Endothelial cell of umbilical vein (primary cell): ENCODE data around the gene ZNF814. TPM values are rescaled to one million over a fixed set of nuclear protein-coding genes. Genes with fewer than 3 reads are reported as not detected.
A peak's percentile ranks its signal among the peaks of the same experiment; 100 is the strongest.
"Not testable (repeated sequence)": the region's sequence is repeated elsewhere in the genome, so short reads cannot be mapped to it uniquely, and the experiment has no call there.

Experiments used
- BruUV-seq: library from RNA; stranded (reverse); fragments of 400-500 nt; replicated peaks from 2 replicates; lab custom pipeline; 2021; lab: Mats Ljungman, UMichigan
- CTCF ChIA-PET: fragments of 300-600, 350-600 bp; sonication (Branson Sonifier 250); formaldehyde crosslinking; loops from one replicate; lab custom pipeline; 2021; ENCODE audit warnings: antibody characterized with exemption, inconsistent platforms; lab: Charles Lee
- POLR2A ChIA-PET: fragments of 300-600, 350-600 bp; sonication (Branson Sonifier 250); formaldehyde crosslinking; loops from one replicate; lab custom pipeline; 2021; ENCODE audit warnings: antibody characterized with exemption, inconsistent platforms; lab: Charles Lee
- DNase-seq: peaks from one replicate; pipeline ENCODE4 v3.0.0-alpha.2; 2011; ENCODE audit warnings: low read depth, low spot score
- FAIRE-seq: peaks from 2 replicates; lab custom pipeline; 2011; peaks lifted over from hg19 to GRCh38; lab: Jason Lieb, UNC
- H2AFZ ChIP-seq: 2 replicates; pipeline ENCODE4 v1.6.0; 2012; ENCODE audit warnings: low read depth, low read length, control low read depth, inconsistent platforms
- H3K27ac ChIP-seq: 2 replicates; pipeline ENCODE4 v1.5.1; 2011; ENCODE audit warnings: low read depth, mild to moderate bottlenecking, control low read depth, low read length, moderate library complexity; ENCODE audit not compliant: insufficient read depth
- H3K27me3 ChIP-seq, 2 experiments: 2 replicates each; pipeline versions ENCODE4 v1.6.0 to v1.6.1; 2011; ENCODE audit warnings: low read length in 2 of 2, mixed read lengths in 1 of 2; ENCODE audit not compliant: control insufficient read depth in 2 of 2, insufficient read depth in 2 of 2
- H3K36me3 ChIP-seq, 2 experiments: 2 replicates in 1 of 2; 3 replicates in 1 of 2; pipeline ENCODE4 v1.5.1; 2011; ENCODE audit warnings: low read length in 2 of 2, mild to moderate bottlenecking in 1 of 2, moderate library complexity in 1 of 2; ENCODE audit not compliant: control insufficient read depth in 2 of 2, insufficient read depth in 2 of 2; ENCODE audit errors: extremely low read depth in 1 of 2
- H3K4me1 ChIP-seq: 3 replicates; pipeline ENCODE4 v1.5.1; 2011; ENCODE audit warnings: mild to moderate bottlenecking, low read length; ENCODE audit not compliant: control insufficient read depth, insufficient read depth; ENCODE audit errors: extremely low read depth
- H3K4me2 ChIP-seq: 2 replicates; pipeline ENCODE4 v1.6.1; 2011; ENCODE audit warnings: low read length, control low read depth, mixed read lengths; ENCODE audit not compliant: insufficient read depth
- H3K4me3 ChIP-seq, 3 experiments: fragments of 200-600 bp in 1 of 3; sonication (generic), shearing (Covaris generic) in 1 of 3; replicated peaks in 1 of 3; 2 replicates each; pipeline ENCODE4 v1.5.1; 2011 to 2016; ENCODE audit warnings: control low read depth in 3 of 3, low read length in 3 of 3, mild to moderate bottlenecking in 2 of 3, inconsistent platforms in 1 of 3, low read depth in 1 of 3, moderate library complexity in 1 of 3; ENCODE audit not compliant: insufficient read depth in 1 of 3
- H3K79me2 ChIP-seq: 2 replicates; pipeline ENCODE4 v1.6.0; 2012; ENCODE audit warnings: low read length, inconsistent platforms; ENCODE audit not compliant: control insufficient read depth, insufficient read depth
- H3K9ac ChIP-seq: replicated peaks from 2 replicates; pipeline ENCODE3; 2011; ENCODE audit warnings: low read length, control low read depth; ENCODE audit not compliant: insufficient read depth; ENCODE audit errors: extremely low read depth
- H3K9me1 ChIP-seq: replicated peaks from 3 replicates; pipeline ENCODE4 v1.6.0; 2011; ENCODE audit warnings: mild to moderate bottlenecking, low read length; ENCODE audit not compliant: control insufficient read depth, insufficient read depth; ENCODE audit errors: extremely low read depth
- H3K9me3 ChIP-seq: replicated peaks from 2 replicates; pipeline ENCODE4 v1.5.1; 2012; ENCODE audit warnings: low read length, inconsistent platforms; ENCODE audit not compliant: control insufficient read depth, insufficient read depth
- H4K20me1 ChIP-seq: replicated peaks from 2 replicates; pipeline ENCODE3; 2011; ENCODE audit warnings: mild to moderate bottlenecking, low read length; ENCODE audit not compliant: control insufficient read depth, insufficient read depth; ENCODE audit errors: extremely low read depth
- MYC ChIP-seq: IDR thresholded peaks from one replicate; pipeline ENCODE4 v1.6.1; 2011; ENCODE audit warnings: mild to moderate bottlenecking, low read depth, low read length
- POLR2A ChIP-seq: IDR thresholded peaks from 2 replicates; pipeline ENCODE4 v1.6.1; 2012; ENCODE audit warnings: low read depth, mild to moderate bottlenecking, control low read depth, low read length
- POLR2AphosphoS5 ChIP-seq: IDR thresholded peaks from 2 replicates; pipeline ENCODE4 v1.6.1; 2012; ENCODE audit warnings: low read depth, mild to moderate bottlenecking, control low read depth, low read length, moderate library complexity; ENCODE audit not compliant: insufficient read depth
- dilution Hi-C: fragments of 300-500 bp; cut with MboI; formaldehyde crosslinking; loops from one replicate; pipeline ENCODE4 v1.15.0; 2019; ENCODE audit warnings: low sequenced_read_pairs; ENCODE audit not compliant: extremely low pct_ligation_motif_present
- intact Hi-C: fragments of 100-400 bp; cut with micrococcal nuclease; formaldehyde crosslinking; loops from one replicate; pipeline ENCODE4 v1.10.0; 2022
- polyA plus RNA-seq, 4 experiments: library from polyadenylated mRNA; depleted of rRNA in 3 of 4; stranded (reverse) in 3 of 4; unstranded in 1 of 4; fragments of >200 nt; gene quantifications; 2 replicates each; pipeline versions ENCODE4 v1.2.1 to v1.2.3, GENCODE V29; 2011 to 2012; ENCODE audit warnings: missing spikeins in 1 of 4
- total RNA-seq: library from RNA; stranded (reverse); gene quantifications from 2 replicates; pipeline ENCODE4 v1.2.3, GENCODE V29; 2021

Gene ZNF814
- total and polyA plus RNA-seq, 2 donors (not counting 3 experiments of a cell fraction or from before 2014, with no cell fraction given) = 5.7 to 7.9 TPM

DNA sequence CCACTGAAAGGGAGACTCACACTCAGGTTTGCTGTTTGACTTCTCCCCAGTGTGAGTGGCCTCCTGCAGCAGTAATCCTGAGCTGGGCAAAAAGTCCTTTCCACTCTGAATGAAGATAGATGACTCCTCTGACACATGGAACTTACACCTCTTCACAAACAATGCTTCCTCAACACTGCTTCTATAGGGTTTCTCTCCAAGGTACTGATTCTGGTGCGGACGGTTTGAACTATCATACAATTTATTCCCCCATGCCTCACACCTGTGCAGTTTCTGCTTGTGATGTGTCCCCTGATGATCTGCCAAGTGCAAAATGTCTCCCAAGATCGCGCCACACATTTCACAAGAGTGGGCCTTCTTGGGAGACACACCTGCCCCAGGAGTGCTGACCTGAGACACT lies 38.8 kb upstream of the ZNF814 start:
- no peak for FAIRE-seq

DNA sequence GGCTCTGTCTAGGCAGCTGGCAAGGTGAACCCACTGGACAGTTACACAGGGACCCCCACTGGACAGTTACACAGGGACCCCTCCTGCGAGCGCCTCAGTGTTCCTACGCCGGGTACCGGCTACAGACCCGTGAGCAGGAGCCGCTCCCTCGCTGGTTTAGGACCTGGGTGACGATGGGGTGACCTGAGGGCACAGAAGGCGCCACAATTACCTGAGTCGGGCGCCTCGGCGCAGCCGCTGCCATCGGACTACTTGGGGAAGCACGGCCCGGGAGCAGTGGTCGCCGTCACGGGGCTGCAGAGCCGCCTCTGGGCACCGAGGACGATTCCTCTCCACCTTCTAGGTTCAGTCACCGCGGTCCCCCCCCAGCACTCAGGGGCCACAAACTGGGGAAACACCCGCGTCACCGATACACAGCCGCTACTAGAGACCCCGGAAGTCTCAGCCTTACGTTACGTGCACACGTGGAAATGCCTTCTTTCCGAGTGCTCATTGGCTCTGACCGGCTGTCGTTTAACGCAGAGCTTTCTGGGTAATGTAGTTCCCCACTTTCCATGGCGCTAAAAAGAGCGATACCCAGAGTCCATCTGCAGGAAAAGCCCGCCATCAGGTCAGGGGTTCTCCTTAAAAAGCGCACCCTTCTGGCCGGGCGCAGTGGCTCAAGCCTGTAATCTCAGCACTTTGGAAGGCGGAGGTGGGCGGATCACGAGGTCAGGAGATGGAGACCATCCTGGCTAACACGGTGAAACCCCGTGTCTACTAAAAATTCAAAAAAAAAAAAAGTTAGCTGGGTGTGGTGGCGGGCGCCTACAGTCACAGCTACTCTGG lies 27.5 kb upstream of the ZNF814 start, which contains the start of gene ZNF417:
Gene ZNF417 (minus strand): TSS at position 425 of the 828 bp plus-strand sequence. CDS start 181 bp downstream, at position 244.
- intact Hi-C loops = loop anchor here (1.0 kb wide), 2 partner anchors 31 to 147 kb away; partner anchors contain the start of genes ZNF256 and ZNF586
- peak; percentile 100 for FAIRE-seq
- H3K9me1 ChIP-seq, dilution Hi-C loops, H3K27me3 ChIP-seq, H3K4me1 ChIP-seq, H3K27ac ChIP-seq, H3K36me3 ChIP-seq, H4K20me1 ChIP-seq, H3K9me3 ChIP-seq: not testable (repeated sequence)
- Histone ChIP-seq H3K4me3 (peak within 1 kb of the TSS; percentile 49 to 70 (median 68)), H3K9ac (peak within 1 kb of the TSS; percentile 38), H2AFZ (peak within 1 kb of the TSS; percentile 75), H3K79me2 (peaks cover 11% of the 10 kb centered on the region), H3K4me2 (peak within 1 kb of the TSS; percentile 66)
- TSS peak; percentile 64 for BruUV-seq
- ChIA-PET POLR2A (interaction anchor here (1.1 kb wide), 1 partner anchor 492 kb away, joined by 4 read pairs; the partner anchor contains the start of gene ZNF584), CTCF (interaction anchor here (1.0 to 1.8 kb wide), 5 partner anchors 10 to 267 kb away, joined by 3 to 6 read pairs (median 5); partner anchors contain the start of genes ZNF274, ZNF418 and ZNF552)
- DNase-seq = peak; percentile 92

More for the DNA sequence above, 38.8 kb upstream of the ZNF814 start:
- Histone ChIP-seq H3K79me2 (no peaks in the 10 kb centered on the region), H3K9ac (no peak overlapping the region), H3K27me3 (no peaks in the 10 kb centered on the region), H3K9me3 (peaks cover 11% of the 10 kb centered on the region), H3K9me1 (no peaks in the 10 kb centered on the region), H3K4me1 (no peaks in the 10 kb centered on the region), H3K36me3 (no peaks in the 10 kb centered on the region), H4K20me1 (no peaks in the 10 kb centered on the region), H3K4me3 (no peak overlapping the region), H2AFZ (no peak overlapping the region), H3K27ac (no peak overlapping the region), H3K4me2 (no peak overlapping the region)
- no peak for TF ChIP-seq POLR2A
- no peak for TF ChIP-seq MYC
- TF ChIP-seq POLR2AphosphoS5 = no peak
- no TSS peak for BruUV-seq
- dilution Hi-C loops = no loop called here
- DNase-seq = no peak
- ChIA-PET POLR2A (no interaction called here), CTCF (no interaction called here)
- intact Hi-C loops = no loop called here
